ENCODE measurements around the gene AMBRA1.

DNA sequence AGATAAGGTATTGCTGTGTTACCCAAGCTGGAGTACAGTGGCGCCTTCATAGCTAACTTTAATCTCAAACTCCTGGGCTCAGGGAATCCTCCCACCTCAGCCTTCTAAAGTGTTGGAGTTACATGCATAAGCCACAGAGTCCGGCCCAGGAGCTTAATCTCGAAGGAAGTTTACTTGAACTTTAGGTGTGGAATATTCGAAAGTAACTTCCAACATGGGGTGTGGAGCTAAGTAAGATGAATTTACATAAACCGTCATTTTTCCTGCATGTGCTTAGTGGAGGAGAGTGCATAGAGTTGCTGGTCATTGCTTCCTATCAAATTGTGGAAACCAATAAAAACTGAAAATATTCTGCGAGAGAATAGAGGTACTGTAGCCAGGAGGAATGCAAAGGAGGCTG lies 25.0 kb upstream of the AMBRA1 start:
- TF ChIP-seq, protein P1, sequence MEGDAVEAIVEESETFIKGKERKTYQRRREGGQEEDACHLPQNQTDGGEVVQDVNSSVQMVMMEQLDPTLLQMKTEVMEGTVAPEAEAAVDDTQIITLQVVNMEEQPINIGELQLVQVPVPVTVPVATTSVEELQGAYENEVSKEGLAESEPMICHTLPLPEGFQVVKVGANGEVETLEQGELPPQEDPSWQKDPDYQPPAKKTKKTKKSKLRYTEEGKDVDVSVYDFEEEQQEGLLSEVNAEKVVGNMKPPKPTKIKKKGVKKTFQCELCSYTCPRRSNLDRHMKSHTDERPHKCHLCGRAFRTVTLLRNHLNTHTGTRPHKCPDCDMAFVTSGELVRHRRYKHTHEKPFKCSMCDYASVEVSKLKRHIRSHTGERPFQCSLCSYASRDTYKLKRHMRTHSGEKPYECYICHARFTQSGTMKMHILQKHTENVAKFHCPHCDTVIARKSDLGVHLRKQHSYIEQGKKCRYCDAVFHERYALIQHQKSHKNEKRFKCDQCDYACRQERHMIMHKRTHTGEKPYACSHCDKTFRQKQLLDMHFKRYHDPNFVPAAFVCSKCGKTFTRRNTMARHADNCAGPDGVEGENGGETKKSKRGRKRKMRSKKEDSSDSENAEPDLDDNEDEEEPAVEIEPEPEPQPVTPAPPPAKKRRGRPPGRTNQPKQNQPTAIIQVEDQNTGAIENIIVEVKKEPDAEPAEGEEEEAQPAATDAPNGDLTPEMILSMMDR (IDR thresholded peaks at IDR 0.05; ENCODE audit: insufficient read depth, low read depth, low read length), result no peak
- TF ChIP-seq EZH2 (IDR thresholded peaks at IDR 0.05; ENCODE audit: insufficient read depth, low read length), result no peak
